ENCODE measurements around the gene TCEA3.
A peak's percentile ranks its signal among the peaks of the same experiment; 100 is the strongest.

Gene TCEA3

GRCh38 chr1:23424293-23425192 lies at the start of gene TCEA3:
Gene TCEA3 (minus strand): TSS chr1:23424748. CDS start chr1:23424633, 115 bp downstream.
- H3K9me3 Mint-ChIP-seq, result no peaks in the 10 kb centered on the region
- intact Hi-C loops (cut with micrococcal nuclease), result no loop called here
- peak within 1 kb of the TSS; percentile 72 for H3K4me3 Mint-ChIP-seq
- no peaks in the 10 kb centered on the region for H3K36me3 Mint-ChIP-seq (ENCODE audit: low read depth)
- H3K27me3 Mint-ChIP-seq, result peaks cover 69% of the 10 kb centered on the region
- H3K27ac Mint-ChIP-seq, result no peak within 1 kb of the TSS
- H3K4me1 Mint-ChIP-seq (ENCODE audit: low read depth), result peaks cover 58% of the 10 kb centered on the region

DNA sequence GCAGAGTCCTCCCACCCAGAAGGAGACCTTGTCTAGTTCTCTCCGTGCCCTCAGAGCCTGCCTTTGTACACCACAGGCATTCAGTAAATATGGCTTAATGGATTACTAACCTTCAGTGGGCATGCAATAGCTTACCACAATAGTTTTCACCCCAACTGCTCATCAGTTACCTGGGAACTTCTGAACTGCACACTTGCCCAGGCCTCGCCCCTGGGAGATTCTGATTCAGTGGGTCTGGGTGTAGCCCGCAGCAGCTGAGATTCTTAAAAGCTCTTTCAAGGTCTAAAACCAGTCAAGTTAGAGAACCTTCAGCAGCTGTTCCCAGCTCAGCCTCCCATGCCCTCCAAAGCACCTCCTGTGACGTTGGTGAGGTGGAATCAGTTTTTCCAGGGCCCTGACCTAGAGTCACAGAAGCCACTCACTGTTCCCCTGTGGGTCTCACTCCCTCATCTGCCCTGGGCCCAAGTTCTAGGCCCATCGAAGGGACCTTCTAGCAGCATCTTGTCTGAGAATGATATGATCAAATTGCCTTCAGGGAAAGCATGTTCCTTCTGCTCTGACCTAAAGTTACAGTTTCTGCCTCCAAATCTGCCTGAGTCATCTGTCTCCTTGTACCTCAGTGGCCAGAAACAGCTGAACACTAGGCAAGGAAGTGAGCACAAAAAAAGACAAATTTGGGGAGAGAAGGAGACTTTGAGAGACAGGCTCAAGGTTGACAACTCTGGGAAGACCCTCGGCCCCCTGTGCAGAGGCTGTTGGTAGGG lies 48.7 kb upstream of the TCEA3 start:
- Mint-ChIP-seq H3K27me3 (peaks cover 23% of the 10 kb centered on the region), H3K4me1 (ENCODE audit: low read depth) (no peaks in the 10 kb centered on the region), H3K27ac (no peak overlapping the region), H3K4me3 (no peak overlapping the region), H3K36me3 (ENCODE audit: low read depth) (no peaks in the 10 kb centered on the region), H3K9me3 (no peaks in the 10 kb centered on the region)
- intact Hi-C loops (cut with micrococcal nuclease), result no loop called here

- Mint-ChIP-seq H3K27ac (no peak overlapping the region), H3K4me3 (no peak overlapping the region), H3K27me3 (peaks cover 22% of the 10 kb centered on the region), H3K9me3 (no peaks in the 10 kb centered on the region), H3K36me3 (ENCODE audit: low read depth) (no peaks in the 10 kb centered on the region), H3K4me1 (ENCODE audit: low read depth) (no peaks in the 10 kb centered on the region)
- intact Hi-C loops (cut with micrococcal nuclease), result no loop called here
Observed at GRCh38 chr1:23472351-23473036, 47.9 kb upstream of the TCEA3 start.

GRCh38 chr1:23471473-23472075 lies 47.0 kb upstream of the TCEA3 start:
- H3K4me3 Mint-ChIP-seq, result no peak overlapping the region
- H3K4me1 Mint-ChIP-seq (ENCODE audit: low read depth), result no peaks in the 10 kb centered on the region
- peaks cover 18% of the 10 kb centered on the region for H3K27me3 Mint-ChIP-seq
- no peaks in the 10 kb centered on the region for H3K36me3 Mint-ChIP-seq (ENCODE audit: low read depth)
- no peak overlapping the region for H3K27ac Mint-ChIP-seq
- intact Hi-C loops (cut with micrococcal nuclease), result no loop called here
- no peaks in the 10 kb centered on the region for H3K9me3 Mint-ChIP-seq

GRCh38 chr1:23470282-23471070 lies 45.9 kb upstream of the TCEA3 start:
- intact Hi-C loops (cut with micrococcal nuclease), result no loop called here
- peaks cover 14% of the 10 kb centered on the region for H3K27me3 Mint-ChIP-seq
- H3K36me3 Mint-ChIP-seq (ENCODE audit: low read depth), result no peaks in the 10 kb centered on the region
- no peaks in the 10 kb centered on the region for H3K9me3 Mint-ChIP-seq
- H3K27ac Mint-ChIP-seq, result no peak overlapping the region
- no peak overlapping the region for H3K4me3 Mint-ChIP-seq
- H3K4me1 Mint-ChIP-seq (ENCODE audit: low read depth), result no peaks in the 10 kb centered on the region

DNA sequence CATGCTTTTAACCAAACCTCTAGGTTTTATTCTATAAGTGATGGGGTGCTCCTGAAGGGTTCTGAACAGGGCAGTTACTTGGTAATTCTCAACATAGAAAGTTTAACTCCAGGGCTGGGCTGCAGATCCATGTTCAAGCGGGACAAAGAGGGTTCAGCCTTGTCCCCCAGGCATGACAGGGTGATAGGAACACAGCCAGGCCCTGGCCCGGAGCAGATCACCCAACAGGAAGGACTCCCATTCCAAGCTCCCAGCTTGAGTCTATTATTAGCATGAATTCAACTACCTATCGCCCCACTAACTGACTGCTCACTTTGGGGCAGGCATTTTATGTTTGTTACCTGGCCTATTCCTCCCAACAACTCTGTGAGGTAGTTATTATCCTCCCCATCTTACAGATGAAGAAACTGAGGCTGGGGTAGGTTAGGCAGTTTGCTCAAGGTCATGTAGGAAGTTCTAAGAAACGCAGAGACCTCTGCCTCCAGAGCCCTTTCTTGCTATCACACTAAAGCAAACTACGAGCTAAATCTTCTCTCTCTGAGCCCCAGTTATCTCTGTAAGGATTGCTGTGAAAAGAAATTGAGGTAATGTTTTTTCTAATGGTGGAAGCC lies 44.9 kb upstream of the TCEA3 start:
- Mint-ChIP-seq H3K4me1 (ENCODE audit: low read depth) (no peaks in the 10 kb centered on the region), H3K4me3 (no peak overlapping the region), H3K27ac (no peak overlapping the region), H3K36me3 (ENCODE audit: low read depth) (no peaks in the 10 kb centered on the region), H3K9me3 (no peaks in the 10 kb centered on the region), H3K27me3 (peaks cover 14% of the 10 kb centered on the region)
- intact Hi-C loops (cut with micrococcal nuclease), result no loop called here

DNA sequence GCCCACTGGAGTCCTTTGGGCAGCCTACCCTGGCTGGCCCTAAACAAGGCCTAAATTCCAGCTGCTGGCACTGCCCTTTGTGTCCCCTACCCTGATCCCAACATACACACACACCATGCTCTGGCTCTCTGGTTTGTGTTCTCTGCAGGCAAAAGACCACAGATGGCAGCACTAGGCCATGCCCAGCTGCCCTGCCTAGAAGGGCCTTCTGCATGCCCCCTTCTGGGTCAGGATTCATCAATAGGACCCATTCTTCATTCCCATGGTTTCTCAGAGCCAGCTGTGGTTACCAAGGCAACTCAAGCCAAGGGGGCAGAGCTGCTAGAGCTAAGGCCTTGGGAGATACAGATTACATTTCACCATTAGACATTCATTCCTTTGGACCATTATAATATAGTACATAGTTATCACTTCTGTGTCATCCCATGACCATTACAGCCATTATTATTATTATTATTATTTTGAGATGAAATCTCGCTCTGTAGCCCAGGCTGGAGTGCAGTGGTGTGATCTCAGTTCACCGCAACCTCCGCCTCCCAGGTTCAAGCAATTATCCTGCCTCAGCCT lies 42.0 kb upstream of the TCEA3 start:
- Mint-ChIP-seq H3K9me3 (no peaks in the 10 kb centered on the region), H3K4me1 (ENCODE audit: low read depth) (no peaks in the 10 kb centered on the region), H3K4me3 (no peak overlapping the region), H3K27me3 (peaks cover 21% of the 10 kb centered on the region), H3K27ac (no peak overlapping the region), H3K36me3 (ENCODE audit: low read depth) (no peaks in the 10 kb centered on the region)
- intact Hi-C loops (cut with micrococcal nuclease), result no loop called here

- Mint-ChIP-seq H3K27ac (no peak overlapping the region), H3K36me3 (ENCODE audit: low read depth) (no peaks in the 10 kb centered on the region), H3K9me3 (no peaks in the 10 kb centered on the region), H3K27me3 (peaks cover 42% of the 10 kb centered on the region), H3K4me1 (ENCODE audit: low read depth) (no peaks in the 10 kb centered on the region), H3K4me3 (no peak overlapping the region)
- intact Hi-C loops (cut with micrococcal nuclease), result no loop called here
Observed at GRCh38 chr1:23463286-23463685, 38.7 kb upstream of the TCEA3 start.

DNA sequence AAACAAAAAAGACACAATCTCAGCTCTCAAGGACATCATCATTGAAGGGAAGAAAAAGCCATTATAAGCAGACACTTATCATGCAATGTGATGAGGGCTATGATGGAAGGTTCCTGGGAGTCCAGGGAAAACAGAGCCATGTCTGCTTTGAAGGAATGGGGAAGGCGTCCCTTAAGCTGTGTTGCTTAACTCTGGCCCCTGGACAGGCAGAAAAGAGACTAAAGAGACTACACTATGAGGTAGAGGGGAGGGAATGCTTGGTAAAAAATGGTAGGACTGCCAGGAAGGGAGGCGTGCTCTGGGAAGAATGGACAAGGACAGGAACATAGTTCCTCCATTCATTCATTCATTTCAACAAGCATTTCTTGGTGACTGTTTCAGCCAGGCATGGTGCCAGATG lies 38.2 kb upstream of the TCEA3 start:
- no peaks in the 10 kb centered on the region for H3K9me3 Mint-ChIP-seq
- H3K27ac Mint-ChIP-seq, result no peak overlapping the region
- no peak overlapping the region for H3K4me3 Mint-ChIP-seq
- H3K27me3 Mint-ChIP-seq, result peaks cover 42% of the 10 kb centered on the region
- H3K36me3 Mint-ChIP-seq (ENCODE audit: low read depth), result no peaks in the 10 kb centered on the region
- H3K4me1 Mint-ChIP-seq (ENCODE audit: low read depth), result no peaks in the 10 kb centered on the region
- intact Hi-C loops (cut with micrococcal nuclease), result no loop called here

DNA sequence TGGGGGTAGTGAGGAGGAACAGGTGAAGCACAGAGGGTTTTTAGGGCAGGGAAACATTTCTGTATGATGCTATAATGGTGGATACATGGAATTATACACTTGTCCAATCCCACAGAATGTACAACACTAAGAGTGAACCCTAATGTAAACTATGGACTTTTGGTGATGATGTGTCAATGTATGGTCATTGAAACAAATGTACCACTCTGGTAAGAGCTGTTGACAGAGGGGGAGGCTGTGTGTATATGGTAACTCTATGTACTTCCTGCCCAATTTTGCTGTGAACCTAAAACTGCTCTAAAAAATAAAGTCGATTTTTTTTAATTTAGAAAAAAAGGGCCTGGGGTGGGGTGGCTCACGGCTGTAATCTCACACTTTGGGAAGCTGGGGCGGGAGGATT lies 36.5 kb upstream of the TCEA3 start:
- Mint-ChIP-seq H3K4me1 (ENCODE audit: low read depth) (no peaks in the 10 kb centered on the region), H3K4me3 (no peak overlapping the region), H3K36me3 (ENCODE audit: low read depth) (no peaks in the 10 kb centered on the region), H3K27ac (no peak overlapping the region), H3K27me3 (peaks cover 48% of the 10 kb centered on the region), H3K9me3 (no peaks in the 10 kb centered on the region)
- intact Hi-C loops (cut with micrococcal nuclease), result no loop called here

DNA sequence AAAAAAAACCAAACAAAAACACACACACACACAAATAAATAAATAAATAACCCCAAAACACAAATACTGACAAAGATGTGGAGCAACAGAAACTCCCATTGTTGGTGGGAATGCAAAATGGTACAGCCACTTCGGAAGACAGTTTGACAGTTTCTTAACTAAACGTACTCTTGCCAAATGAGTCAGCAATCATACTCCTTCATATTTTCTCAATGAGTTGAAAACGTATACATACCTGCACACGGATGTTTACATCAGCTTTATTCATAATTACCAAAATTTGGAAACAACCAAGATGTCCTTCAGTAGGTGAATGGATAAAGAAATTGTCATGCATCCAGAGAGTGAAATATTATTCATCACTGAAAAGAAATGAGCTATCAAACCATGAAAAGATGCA lies 36.0 kb upstream of the TCEA3 start:
- Mint-ChIP-seq H3K9me3 (no peaks in the 10 kb centered on the region), H3K27me3 (peaks cover 52% of the 10 kb centered on the region), H3K4me1 (ENCODE audit: low read depth) (no peaks in the 10 kb centered on the region), H3K36me3 (ENCODE audit: low read depth) (no peaks in the 10 kb centered on the region), H3K4me3 (no peak overlapping the region), H3K27ac (no peak overlapping the region)
- intact Hi-C loops (cut with micrococcal nuclease), result no loop called here

DNA sequence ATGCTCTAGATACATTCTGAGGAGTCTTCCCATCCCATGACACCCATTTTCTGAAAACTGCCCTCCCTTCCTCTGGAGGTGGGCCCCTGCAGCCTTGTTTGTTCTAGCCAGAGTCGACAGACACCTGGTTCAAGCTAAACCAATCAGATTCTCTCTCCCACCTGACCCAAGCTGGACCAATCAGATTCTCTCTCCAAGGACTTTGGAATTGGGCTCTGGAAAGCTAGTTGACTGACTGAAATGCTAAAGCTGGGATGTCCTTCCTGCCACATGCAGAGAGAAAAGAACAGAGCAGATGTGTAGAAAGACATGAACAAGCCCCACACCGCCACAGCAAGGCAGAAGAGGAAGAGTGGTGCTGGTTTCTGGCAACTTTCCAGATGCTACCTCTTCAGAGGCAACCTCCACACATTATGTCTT lies 34.8 kb upstream of the TCEA3 start:
- intact Hi-C loops (cut with micrococcal nuclease), result no loop called here
- Mint-ChIP-seq H3K4me1 (ENCODE audit: low read depth) (no peaks in the 10 kb centered on the region), H3K4me3 (no peak overlapping the region), H3K27me3 (peaks cover 53% of the 10 kb centered on the region), H3K36me3 (ENCODE audit: low read depth) (no peaks in the 10 kb centered on the region), H3K27ac (no peak overlapping the region), H3K9me3 (no peaks in the 10 kb centered on the region)

DNA sequence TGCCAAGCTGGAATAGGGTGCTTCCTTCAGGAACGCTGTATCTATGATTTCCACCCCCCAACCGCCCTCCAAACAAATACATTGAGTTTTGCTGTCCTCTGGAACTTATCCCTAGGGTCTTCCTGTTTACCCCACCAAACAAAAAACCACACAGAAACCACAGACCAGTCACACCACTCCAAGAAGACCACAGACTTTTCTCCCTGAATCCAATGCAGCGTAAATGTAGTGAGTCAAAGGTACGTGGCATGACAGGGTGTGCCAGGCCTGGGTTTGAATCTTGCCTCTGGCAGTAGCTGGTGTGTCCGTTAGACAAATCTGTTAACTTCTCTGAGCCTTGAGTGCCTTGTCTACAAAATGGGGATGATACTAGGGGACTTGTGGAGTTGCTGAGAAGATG lies 31.7 kb upstream of the TCEA3 start:
- H3K4me1 Mint-ChIP-seq (ENCODE audit: low read depth), result no peaks in the 10 kb centered on the region
- no peaks in the 10 kb centered on the region for H3K36me3 Mint-ChIP-seq (ENCODE audit: low read depth)
- intact Hi-C loops (cut with micrococcal nuclease), result no loop called here
- peaks cover 54% of the 10 kb centered on the region for H3K27me3 Mint-ChIP-seq
- H3K4me3 Mint-ChIP-seq, result no peak overlapping the region
- H3K9me3 Mint-ChIP-seq, result no peaks in the 10 kb centered on the region
- H3K27ac Mint-ChIP-seq, result no peak overlapping the region
